K562 (cell line): ENCODE measurements around the gene NEURL1B. TPM values are rescaled to one million over a fixed set of nuclear protein-coding genes. Genes with fewer than 3 reads are reported as not detected.

Source experiments
- CXXC5 ChIP-seq: fragments of 250-450 bp; sonication (Bioruptor Pico); IDR thresholded peaks from 2 replicates; pipeline ENCODE4 v1.8.0; 2022; ENCODE audit warnings: inconsistent platforms, mild to moderate bottlenecking, moderate library complexity
- ESRRA ChIP-seq: fragments of 450-650 bp; IDR thresholded peaks from 2 replicates; pipeline ENCODE4 v1.6.1; 2014; ENCODE audit warnings: low read depth, mild to moderate bottlenecking, moderate library complexity, borderline replicate concordance
- KDM5B ChIP-seq: fragments of 200-600 bp; sonication (generic); IDR thresholded peaks from 2 replicates; pipeline ENCODE4 v1.6.1; 2012; ENCODE audit warnings: low read depth, mild to moderate bottlenecking, moderate library complexity, low read length, control low read depth, inconsistent platforms; ENCODE audit not compliant: insufficient replicate concordance
- MTF1 ChIP-seq: fragments of 250-450 bp; sonication (Bioruptor Pico); IDR thresholded peaks from 2 replicates; pipeline ENCODE4 v1.9.0; 2021; ENCODE audit warnings: moderate library complexity, mild to moderate bottlenecking, inconsistent platforms, borderline replicate concordance
- PHF21A ChIP-seq: fragments of 450-650 bp; IDR thresholded peaks from 2 replicates; pipeline ENCODE4 v1.6.1; 2017; ENCODE audit warnings: low read depth, borderline replicate concordance
- SMARCB1 ChIP-seq: IDR thresholded peaks from 2 replicates; pipeline ENCODE4 v1.6.1; 2011; ENCODE audit warnings: improper control_type of control experiment, low read depth; ENCODE audit not compliant: insufficient read length
- ZBED1 ChIP-seq: IDR thresholded peaks from 2 replicates; pipeline ENCODE4 v1.6.1; 2014
- polyA plus RNA-seq, 8 experiments: library from polyadenylated mRNA; depleted of rRNA in 4 of 8; stranded (reverse) in 5 of 8; unstranded in 3 of 8; fragments of >200 nt; fragmentation: Nextera tagmentation in 2 of 8; fragmentation: Illumina TruSeq in 1 of 8; extraction: Ambion mirVana in 2 of 8; extraction: Trizol in 1 of 8; gene quantifications; 2 replicates each; pipeline versions ENCODE4 v1.2.1 to v1.2.3, GENCODE V29; 2011 to 2014; ENCODE audit warnings: inconsistent platforms in 1 of 8, missing spikeins in 1 of 8
- total RNA-seq, 7 experiments: library from RNA; depleted of rRNA in 6 of 7; stranded (reverse); fragments of >200 nt in 6 of 7; fragmentation: Illumina TruSeq in 2 of 7; extraction: Trizol in 2 of 7; gene quantifications; 2 replicates each; pipeline versions ENCODE4 v1.2.1 to v1.2.3, GENCODE V29; 2011 to 2021; ENCODE audit warnings: low replicate concordance in 1 of 7
- TF ChIP-seq, protein P1 (sequence below): IDR thresholded peaks from 3 replicates; pipeline ENCODE4 v1.6.1; 2011; ENCODE audit warnings: borderline replicate concordance, mild to moderate bottlenecking; ENCODE audit not compliant: insufficient read length, insufficient read depth
- TF ChIP-seq, protein P2 (sequence below), 2 experiments: fragments of 450-650 bp in 1 of 2; IDR thresholded peaks; 2 replicates each; pipeline ENCODE4 v1.6.1; 2011 to 2017; ENCODE audit warnings: low read depth in 2 of 2, antibody characterized with exemption in 1 of 2, borderline replicate concordance in 1 of 2, low read length in 1 of 2, mild to moderate bottlenecking in 1 of 2, mixed read lengths in 1 of 2; ENCODE audit not compliant: control insufficient read depth in 1 of 2

The NEURL1B gene
- total and polyA plus RNA-seq, 9 of the 15 experiments (the other 6 are each of a cell fraction or from before 2014, with no cell fraction given): 0.04 TPM; not detected in 8

- no peak for TF ChIP-seq CXXC5 (CRISPR knock-in tag)
- TF ChIP-seq, protein P1, sequence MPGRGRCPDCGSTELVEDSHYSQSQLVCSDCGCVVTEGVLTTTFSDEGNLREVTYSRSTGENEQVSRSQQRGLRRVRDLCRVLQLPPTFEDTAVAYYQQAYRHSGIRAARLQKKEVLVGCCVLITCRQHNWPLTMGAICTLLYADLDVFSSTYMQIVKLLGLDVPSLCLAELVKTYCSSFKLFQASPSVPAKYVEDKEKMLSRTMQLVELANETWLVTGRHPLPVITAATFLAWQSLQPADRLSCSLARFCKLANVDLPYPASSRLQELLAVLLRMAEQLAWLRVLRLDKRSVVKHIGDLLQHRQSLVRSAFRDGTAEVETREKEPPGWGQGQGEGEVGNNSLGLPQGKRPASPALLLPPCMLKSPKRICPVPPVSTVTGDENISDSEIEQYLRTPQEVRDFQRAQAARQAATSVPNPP: no peak
- no peak for TF ChIP-seq SMARCB1
- no peak for TF ChIP-seq MTF1
- no peak for TF ChIP-seq ZBED1
- TF ChIP-seq KDM5B: no peak
- TF ChIP-seq, protein P2, sequence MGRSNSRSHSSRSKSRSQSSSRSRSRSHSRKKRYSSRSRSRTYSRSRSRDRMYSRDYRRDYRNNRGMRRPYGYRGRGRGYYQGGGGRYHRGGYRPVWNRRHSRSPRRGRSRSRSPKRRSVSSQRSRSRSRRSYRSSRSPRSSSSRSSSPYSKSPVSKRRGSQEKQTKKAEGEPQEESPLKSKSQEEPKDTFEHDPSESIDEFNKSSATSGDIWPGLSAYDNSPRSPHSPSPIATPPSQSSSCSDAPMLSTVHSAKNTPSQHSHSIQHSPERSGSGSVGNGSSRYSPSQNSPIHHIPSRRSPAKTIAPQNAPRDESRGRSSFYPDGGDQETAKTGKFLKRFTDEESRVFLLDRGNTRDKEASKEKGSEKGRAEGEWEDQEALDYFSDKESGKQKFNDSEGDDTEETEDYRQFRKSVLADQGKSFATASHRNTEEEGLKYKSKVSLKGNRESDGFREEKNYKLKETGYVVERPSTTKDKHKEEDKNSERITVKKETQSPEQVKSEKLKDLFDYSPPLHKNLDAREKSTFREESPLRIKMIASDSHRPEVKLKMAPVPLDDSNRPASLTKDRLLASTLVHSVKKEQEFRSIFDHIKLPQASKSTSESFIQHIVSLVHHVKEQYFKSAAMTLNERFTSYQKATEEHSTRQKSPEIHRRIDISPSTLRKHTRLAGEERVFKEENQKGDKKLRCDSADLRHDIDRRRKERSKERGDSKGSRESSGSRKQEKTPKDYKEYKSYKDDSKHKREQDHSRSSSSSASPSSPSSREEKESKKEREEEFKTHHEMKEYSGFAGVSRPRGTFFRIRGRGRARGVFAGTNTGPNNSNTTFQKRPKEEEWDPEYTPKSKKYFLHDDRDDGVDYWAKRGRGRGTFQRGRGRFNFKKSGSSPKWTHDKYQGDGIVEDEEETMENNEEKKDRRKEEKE (IDR thresholded peaks at IDR 0.05; ENCODE audit: borderline replicate concordance in 1 of 2, control insufficient read depth in 1 of 2, low read depth in 2 of 2, low read length in 1 of 2): no peak
- TF ChIP-seq ESRRA: no peak
- no peak for TF ChIP-seq PHF21A
- TF ChIP-seq, all 486 proteins: peak for 0
Observed at GRCh38 chr5:172603251-172603806, 37.7 kb upstream of the NEURL1B start (continued).
